HPDE6-E6E7 (cell line): Measurements from ENCODE around the gene CHGA.

Experiments used
- DNase-seq: peaks from one replicate; pipeline ENCODE4 v3.0.0; 2011; ENCODE audit warnings: missing footprints; ENCODE audit errors: extremely low spot score

The CHGA gene

DNA sequence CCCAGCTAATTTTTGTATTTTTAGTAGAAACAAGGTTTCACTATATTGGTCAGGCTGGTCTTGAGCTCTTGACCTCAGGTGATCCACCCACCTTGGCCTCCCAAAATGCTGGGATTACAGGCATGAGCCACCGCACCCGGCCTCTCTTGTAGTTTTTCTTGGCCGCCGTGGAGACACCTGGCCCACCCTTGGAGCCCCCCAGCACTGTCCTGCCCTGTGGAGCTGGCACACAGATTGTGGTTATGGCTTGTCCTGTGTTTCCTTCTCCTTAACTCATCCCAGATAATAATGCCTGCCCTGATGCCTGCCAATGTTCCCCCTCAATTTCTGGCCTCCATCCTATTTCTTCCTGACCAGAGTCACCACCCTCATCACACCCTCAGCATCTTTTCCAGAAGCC lies 57.9 kb downstream of the CHGA start:
- no peak for DNase-seq

DNA sequence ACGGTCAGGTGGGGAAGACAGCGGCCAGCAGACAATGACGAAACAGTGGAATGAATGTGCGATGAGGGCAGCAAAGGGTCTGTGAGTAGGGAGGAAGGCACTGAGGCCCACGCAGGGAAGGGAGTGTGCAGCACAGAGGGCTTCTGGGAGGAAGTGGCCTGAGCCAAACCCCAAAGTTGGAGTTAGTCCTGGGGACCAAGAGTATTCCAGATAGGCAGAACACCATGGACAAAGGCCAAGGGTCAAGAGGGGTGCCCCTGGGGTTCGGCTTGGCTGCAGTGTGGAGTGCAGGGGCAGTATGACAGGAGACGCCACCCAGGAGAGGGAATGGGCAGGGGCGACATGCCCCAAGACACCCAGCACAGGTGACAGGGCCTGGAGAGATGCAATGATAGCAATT lies 58.8 kb downstream of the CHGA start:
- no peak for DNase-seq

DNA sequence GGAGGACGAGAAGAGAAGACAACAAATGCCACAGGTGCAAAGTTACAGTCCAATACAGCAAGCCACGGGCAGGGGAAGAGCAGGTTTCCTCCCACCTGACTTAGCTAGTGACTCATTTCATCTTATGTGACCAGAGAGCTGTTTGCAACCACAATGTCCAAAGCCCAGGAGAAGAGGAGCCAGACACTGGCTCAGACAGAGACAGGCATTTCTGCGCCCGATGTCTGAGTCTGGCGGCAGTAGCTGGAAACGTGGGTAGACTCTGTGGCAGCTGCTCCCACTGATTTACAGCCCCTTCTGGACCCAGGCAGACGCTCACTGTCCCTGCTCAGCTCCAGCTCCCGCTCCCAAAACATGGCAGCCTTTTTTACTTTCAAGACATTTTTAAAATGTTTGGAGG lies 60.0 kb downstream of the CHGA start:
- no peak for DNase-seq

DNA sequence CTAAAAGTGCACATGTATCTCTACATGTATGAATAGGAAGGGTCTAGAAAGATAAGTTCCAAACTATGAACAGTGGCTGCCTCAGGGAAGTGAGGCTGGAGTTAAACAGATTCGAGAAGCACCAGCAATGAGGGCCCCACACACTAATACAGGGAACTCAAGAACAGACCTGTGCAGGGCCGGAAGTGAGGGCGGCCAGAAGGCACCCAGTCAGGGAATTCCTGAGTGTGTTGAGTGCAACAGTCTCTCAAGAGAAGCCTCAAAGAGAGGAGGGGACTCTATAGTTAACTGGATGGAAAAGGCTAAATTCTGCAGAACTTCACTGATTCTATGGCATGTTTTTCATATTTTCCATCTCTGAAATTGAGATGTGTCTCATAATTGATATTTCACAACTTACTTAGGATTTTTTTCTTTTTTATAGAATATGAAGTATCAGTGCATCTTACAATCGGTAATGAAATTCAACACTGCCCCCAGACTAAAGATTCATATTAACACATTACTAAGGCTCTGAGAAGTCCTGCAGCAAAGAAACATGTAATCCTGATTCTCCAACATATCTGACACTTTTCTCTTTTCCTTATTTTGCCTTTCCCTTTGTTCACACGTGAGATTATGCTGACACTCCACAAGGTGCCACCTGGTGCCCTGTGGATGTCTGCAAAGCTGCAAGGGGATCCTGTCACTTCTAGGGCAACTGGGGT lies 61.3 kb downstream of the CHGA start:
- DNase-seq, result no peak
